ENCODE measurements around the gene HBM. TPM values are rescaled to one million over a fixed set of nuclear protein-coding genes. Genes with fewer than 3 reads are reported as not detected.
"Not testable (repeated sequence)": the region's sequence is repeated elsewhere in the genome, so short reads cannot be mapped to it uniquely, and the experiment has no call there.

The HBM gene
- total RNA-seq, 4 donors from 2014 or later = 3.8 TPM; not detected in 3

DNA sequence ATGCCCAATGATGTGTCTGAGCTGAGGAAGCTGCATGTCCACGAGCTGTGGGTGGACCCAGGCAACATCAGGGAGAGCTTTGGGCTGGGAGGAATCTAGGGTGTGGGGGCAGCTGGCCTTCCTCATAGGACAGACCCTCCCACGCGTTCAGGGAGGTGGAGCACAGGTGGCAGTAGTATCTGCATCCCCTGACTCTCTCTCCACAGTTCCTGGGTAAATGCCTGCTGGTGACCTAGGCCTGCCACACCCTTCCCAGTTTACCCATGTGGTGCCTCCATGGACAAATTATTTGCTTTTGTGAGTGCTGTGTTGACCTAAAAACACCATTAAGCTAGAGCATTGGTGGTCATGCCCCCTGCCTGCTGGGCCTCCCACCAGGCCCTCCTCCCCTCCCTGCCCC is 3.2 kb downstream of the HBM start:
- TF ChIP-seq POLR2A (IDR thresholded peaks at IDR 0.05; ENCODE audit: low read depth) (no peak), EP300 (IDR thresholded peaks at IDR 0.05) (no peak), POLR2AphosphoS5 (IDR thresholded peaks at IDR 0.05) (no peak), CTCF (IDR thresholded peaks at IDR 0.05) (no peak)
- peaks cover 19 to 21% (median 20%) of the 10 kb centered on the region in 4 donors for H3K4me1 ChIP-seq
- no peak overlapping the region for H3K27ac ChIP-seq (replicated peaks in 1 of 4)
- H3K36me3 ChIP-seq = no peaks in the 10 kb centered on the region
- no peaks in the 10 kb centered on the region for H3K9me3 ChIP-seq
- H3K27me3 ChIP-seq = peaks cover 10 to 82% (median 54%) of the 10 kb centered on the region in 4 donors
- no CpG with 5 or more reads among the region's 3 CpGs for WGBS
- no peak for DNase-seq (ENCODE audit: extremely low spot score)
- intact Hi-C loops (cut with DNase I) = no loop called here
- H3K4me3 ChIP-seq = no peak overlapping the region

DNA sequence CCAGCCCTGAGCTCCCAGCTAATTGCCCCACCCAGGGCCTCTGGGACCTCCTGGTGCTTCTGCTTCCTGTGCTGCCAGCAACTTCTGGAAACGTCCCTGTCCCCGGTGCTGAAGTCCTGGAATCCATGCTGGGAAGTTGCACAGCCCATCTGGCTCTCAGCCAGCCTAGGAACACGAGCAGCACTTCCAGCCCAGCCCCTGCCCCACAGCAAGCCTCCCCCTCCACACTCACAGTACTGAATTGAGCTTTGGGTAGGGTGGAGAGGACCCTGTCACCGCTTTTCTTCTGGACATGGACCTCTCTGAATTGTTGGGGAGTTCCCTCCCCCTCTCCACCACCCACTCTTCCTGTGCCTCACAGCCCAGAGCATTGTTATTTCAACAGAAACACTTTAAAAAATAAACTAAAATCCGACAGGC is 4.3 kb downstream of the HBM start:
- H3K27ac ChIP-seq (replicated peaks in 1 of 4); DNase-seq (ENCODE audit: extremely low spot score); H3K9me3 ChIP-seq; intact Hi-C loops (cut with DNase I); H3K36me3 ChIP-seq; H3K4me3 ChIP-seq: not testable (repeated sequence)
- H3K4me1 ChIP-seq = peaks cover 17 to 19% (median 17%) of the 10 kb centered on the region in 4 donors
- WGBS = 3% methylated on average over 5 of the region's 5 CpGs
- peaks cover 10 to 89% (median 55%) of the 10 kb centered on the region in 4 donors for H3K27me3 ChIP-seq

DNA sequence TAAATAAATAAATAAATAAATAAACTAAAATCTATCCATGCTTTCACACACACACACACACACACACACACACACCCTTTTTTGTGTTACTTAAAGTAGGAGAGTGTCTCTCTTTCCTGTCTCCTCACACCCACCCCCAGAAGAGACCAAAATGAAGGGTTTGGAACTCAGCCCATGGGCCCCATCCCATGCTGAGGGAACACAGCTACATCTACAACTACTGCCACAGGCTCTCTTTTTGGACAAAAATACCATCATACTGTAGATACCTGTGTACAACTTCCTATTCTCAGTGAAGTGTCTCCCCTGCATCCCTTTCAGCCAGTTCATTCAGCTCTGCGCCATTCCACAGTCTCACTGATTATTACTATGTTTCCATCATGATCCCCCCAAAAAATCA is 5.0 kb downstream of the HBM start:
- H3K27me3 ChIP-seq = peaks cover 13 to 89% (median 53%) of the 10 kb centered on the region in 4 donors
- no peaks in the 10 kb centered on the region for H3K36me3 ChIP-seq
- intact Hi-C loops (cut with DNase I) = no loop called here
- WGBS = 91% methylated on average over 1 of the region's 1 CpG
- peaks cover 10 to 12% (median 11%) of the 10 kb centered on the region in 4 donors for H3K4me1 ChIP-seq
- DNase-seq (ENCODE audit: extremely low spot score) = no peak
- no peak overlapping the region for H3K27ac ChIP-seq (replicated peaks in 1 of 4)
- H3K4me3 ChIP-seq = no peak overlapping the region
- no peak for TF ChIP-seq CTCF (IDR thresholded peaks at IDR 0.05)
- no peak for TF ChIP-seq POLR2AphosphoS5 (IDR thresholded peaks at IDR 0.05)
- TF ChIP-seq EP300 (IDR thresholded peaks at IDR 0.05) = no peak
- no peak for TF ChIP-seq POLR2A (IDR thresholded peaks at IDR 0.05; ENCODE audit: low read depth)
- H3K9me3 ChIP-seq = no peaks in the 10 kb centered on the region

DNA sequence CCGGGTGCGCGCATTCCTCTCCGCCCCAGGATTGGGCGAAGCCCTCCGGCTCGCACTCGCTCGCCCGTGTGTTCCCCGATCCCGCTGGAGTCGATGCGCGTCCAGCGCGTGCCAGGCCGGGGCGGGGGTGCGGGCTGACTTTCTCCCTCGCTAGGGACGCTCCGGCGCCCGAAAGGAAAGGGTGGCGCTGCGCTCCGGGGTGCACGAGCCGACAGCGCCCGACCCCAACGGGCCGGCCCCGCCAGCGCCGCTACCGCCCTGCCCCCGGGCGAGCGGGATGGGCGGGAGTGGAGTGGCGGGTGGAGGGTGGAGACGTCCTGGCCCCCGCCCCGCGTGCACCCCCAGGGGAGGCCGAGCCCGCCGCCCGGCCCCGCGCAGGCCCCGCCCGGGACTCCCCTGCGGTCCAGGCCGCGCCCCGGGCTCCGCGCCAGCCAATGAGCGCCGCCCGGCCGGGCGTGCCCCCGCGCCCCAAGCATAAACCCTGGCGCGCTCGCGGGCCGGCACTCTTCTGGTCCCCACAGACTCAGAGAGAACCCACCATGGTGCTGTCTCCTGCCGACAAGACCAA is 6.7 kb downstream of the HBM start, which contains the start of gene HBA2:
Gene HBA2, plus strand, starts transcription at position 503 of the 568 bp plus-strand sequence. Its CDS starts 37 bp downstream, at position 540.
- DNase-seq (ENCODE audit: extremely low spot score); H3K36me3 ChIP-seq; H3K9me3 ChIP-seq; intact Hi-C loops (cut with DNase I); H3K27ac ChIP-seq (replicated peaks in 1 of 4); H3K4me3 ChIP-seq: not testable (repeated sequence)
- Histone ChIP-seq H3K27me3 (peaks cover 4 to 83% (median 42%) of the 10 kb centered on the region in 4 donors), H3K4me1 (peaks cover 2 to 11% (median 9%) of the 10 kb centered on the region in 4 donors)
- no CpG with 5 or more reads among the region's 74 CpGs for WGBS

DNA sequence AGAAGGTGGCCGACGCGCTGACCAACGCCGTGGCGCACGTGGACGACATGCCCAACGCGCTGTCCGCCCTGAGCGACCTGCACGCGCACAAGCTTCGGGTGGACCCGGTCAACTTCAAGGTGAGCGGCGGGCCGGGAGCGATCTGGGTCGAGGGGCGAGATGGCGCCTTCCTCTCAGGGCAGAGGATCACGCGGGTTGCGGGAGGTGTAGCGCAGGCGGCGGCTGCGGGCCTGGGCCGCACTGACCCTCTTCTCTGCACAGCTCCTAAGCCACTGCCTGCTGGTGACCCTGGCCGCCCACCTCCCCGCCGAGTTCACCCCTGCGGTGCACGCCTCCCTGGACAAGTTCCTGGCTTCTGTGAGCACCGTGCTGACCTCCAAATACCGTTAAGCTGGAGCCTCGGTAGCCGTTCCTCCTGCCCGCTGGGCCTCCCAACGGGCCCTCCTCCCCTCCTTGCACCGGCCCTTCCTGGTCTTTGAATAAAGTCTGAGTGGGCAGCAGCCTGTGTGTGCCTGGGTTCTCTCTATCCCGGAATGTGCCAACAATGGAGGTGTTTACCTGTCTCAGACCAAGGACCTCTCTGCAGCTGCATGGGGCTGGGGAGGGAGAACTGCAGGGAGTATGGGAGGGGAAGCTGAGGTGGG is 7.6 kb downstream of the HBM start:
- intact Hi-C loops (cut with DNase I); H3K9me3 ChIP-seq; DNase-seq (ENCODE audit: extremely low spot score); H3K36me3 ChIP-seq; H3K4me3 ChIP-seq; H3K27ac ChIP-seq (replicated peaks in 1 of 4): not testable (repeated sequence)
- peaks cover 4 to 83% (median 42%) of the 10 kb centered on the region in 4 donors for H3K27me3 ChIP-seq
- no CpG with 5 or more reads among the region's 44 CpGs for WGBS
- H3K4me1 ChIP-seq = peaks cover 2 to 13% (median 10%) of the 10 kb centered on the region in 4 donors

DNA sequence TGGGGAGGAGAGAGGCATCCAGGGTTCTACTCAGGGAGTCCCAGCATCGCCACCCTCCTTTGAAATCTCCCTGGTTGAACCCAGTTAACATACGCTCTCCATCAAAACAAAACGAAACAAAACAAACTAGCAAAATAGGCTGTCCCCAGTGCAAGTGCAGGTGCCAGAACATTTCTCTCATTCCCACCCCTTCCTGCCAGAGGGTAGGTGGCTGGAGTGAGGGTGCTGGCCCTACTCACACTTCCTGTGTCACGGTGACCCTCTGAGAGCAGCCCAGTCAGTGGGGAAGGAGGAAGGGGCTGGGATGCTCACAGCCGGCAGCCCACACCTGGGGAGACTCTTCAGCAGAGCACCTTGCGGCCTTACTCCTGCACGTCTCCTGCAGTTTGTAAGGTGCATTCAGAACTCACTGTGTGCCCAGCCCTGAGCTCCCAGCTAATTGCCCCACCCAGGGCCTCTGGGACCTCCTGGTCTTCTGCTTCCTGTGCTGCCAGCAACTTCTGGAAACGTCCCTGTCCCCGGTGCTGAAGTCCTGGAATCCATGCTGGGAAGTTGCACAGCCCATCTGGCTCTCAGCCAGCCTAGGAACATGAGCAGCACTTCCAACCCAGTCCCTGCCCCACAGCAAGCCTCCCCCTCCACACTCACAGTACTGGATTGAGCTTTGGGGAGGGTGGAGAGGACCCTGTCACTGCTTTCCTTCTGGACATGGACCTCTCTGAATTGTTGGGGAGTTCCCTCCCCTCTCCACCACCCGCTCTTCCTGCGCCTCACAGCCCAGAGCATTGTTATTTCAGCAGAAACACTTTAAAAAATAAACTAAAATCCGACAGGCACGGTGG is 8.4 kb downstream of the HBM start:
- DNase-seq (ENCODE audit: extremely low spot score); intact Hi-C loops (cut with DNase I); H3K4me3 ChIP-seq; H3K9me3 ChIP-seq; H3K36me3 ChIP-seq; H3K27ac ChIP-seq (replicated peaks in 1 of 4): not testable (repeated sequence)
- WGBS = 17% methylated on average over 5 of the region's 13 CpGs
- Histone ChIP-seq H3K4me1 (peaks cover 2 to 13% (median 10%) of the 10 kb centered on the region in 4 donors), H3K27me3 (peaks cover 4 to 83% (median 42%) of the 10 kb centered on the region in 4 donors)

All from esophagus muscularis mucosa (tissue), 4 donors.